Measurements from ENCODE around the gene TUBGCP3.

DNA sequence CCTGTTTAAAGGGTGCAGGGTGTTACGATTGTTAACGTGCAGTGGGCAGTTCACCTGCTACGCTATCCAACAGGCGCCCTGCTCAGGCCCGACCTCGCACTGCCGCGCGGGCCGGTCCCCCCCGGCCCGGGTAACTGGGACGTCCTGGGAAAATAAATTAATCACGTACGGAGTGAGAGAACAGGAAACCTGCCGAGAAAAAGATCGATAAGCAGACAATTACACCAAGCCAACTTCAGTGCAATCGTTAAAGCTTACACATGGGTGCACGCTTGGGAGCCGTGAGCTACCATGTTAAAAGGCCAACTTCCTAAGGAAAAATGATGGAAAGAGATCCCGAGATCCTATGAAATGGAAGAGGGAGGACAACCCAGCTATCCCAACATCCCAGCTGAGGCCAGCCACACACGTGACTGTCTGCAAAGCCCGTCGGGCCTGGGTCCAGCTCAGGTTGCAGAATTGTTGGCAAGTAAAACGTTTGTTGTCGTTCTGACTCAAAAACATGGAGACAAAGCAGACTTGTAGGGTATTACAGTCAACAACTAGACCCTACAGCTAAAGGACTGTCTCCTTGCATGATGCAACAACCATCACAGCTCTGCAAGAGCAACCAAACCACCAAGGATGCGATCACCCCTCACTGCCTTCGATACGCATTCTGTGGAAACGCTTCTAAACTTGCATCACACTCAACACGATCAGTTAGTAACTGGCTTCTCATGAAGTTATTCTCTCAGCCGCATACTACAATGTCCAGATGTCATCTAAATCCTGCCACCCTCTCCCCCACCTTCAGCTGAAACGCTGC lies 741 bp upstream of the TUBGCP3 start:
- no peak for TF ChIP-seq POLR2A (IDR thresholded peaks at IDR 0.05)
- TF ChIP-seq, protein P1, sequence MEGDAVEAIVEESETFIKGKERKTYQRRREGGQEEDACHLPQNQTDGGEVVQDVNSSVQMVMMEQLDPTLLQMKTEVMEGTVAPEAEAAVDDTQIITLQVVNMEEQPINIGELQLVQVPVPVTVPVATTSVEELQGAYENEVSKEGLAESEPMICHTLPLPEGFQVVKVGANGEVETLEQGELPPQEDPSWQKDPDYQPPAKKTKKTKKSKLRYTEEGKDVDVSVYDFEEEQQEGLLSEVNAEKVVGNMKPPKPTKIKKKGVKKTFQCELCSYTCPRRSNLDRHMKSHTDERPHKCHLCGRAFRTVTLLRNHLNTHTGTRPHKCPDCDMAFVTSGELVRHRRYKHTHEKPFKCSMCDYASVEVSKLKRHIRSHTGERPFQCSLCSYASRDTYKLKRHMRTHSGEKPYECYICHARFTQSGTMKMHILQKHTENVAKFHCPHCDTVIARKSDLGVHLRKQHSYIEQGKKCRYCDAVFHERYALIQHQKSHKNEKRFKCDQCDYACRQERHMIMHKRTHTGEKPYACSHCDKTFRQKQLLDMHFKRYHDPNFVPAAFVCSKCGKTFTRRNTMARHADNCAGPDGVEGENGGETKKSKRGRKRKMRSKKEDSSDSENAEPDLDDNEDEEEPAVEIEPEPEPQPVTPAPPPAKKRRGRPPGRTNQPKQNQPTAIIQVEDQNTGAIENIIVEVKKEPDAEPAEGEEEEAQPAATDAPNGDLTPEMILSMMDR (IDR thresholded peaks at IDR 0.05): no peak
